GM23338 (cell line): Measurements from ENCODE around the gene PGAM5. TPM values are rescaled to one million over a fixed set of nuclear protein-coding genes. Genes with fewer than 3 reads are reported as not detected.

ENCODE experiments used
- ATAC-seq: fragments of 200-7000 bp; cut with Tn5 transposase; 3 replicates; pipeline ENCODE4 v1.9.1; 2020
- DNase-seq: peaks from one replicate; pipeline ENCODE4 v3.0.0-alpha.2; 2015; ENCODE audit warnings: low spot score
- H2AFZ ChIP-seq: fragments of 200-600 bp; sonication (generic); 2 replicates; pipeline ENCODE4 v1.8.0; 2016; ENCODE audit warnings: antibody characterized with exemption, mild to moderate bottlenecking, moderate library complexity
- H3F3A ChIP-seq: fragments of 200-600 bp; sonication (generic); replicated peaks from 2 replicates; pipeline ENCODE4 v1.8.0; 2017; ENCODE audit warnings: antibody characterized with exemption, mixed run types, low read depth
- H3K27ac ChIP-seq: fragments of 200-600 bp; sonication (generic); 2 replicates; pipeline ENCODE4 v1.6.1; 2016; ENCODE audit warnings: low read depth
- H3K27me3 ChIP-seq: fragments of 200-600 bp; sonication (generic); 2 replicates; pipeline ENCODE4 v1.8.0; 2016; ENCODE audit warnings: mild to moderate bottlenecking, mixed run types, moderate library complexity; ENCODE audit not compliant: insufficient read depth
- H3K36me3 ChIP-seq: fragments of 200-600 bp; sonication (generic); 2 replicates; pipeline ENCODE4 v1.8.0; 2016; ENCODE audit warnings: mild to moderate bottlenecking; ENCODE audit not compliant: insufficient read depth
- H3K4me1 ChIP-seq: fragments of 200-600 bp; sonication (generic); 2 replicates; pipeline ENCODE4 v1.8.0; 2016; ENCODE audit warnings: mild to moderate bottlenecking, moderate library complexity; ENCODE audit not compliant: insufficient read depth
- H3K4me2 ChIP-seq: fragments of 200-600 bp; sonication (generic); 2 replicates; pipeline ENCODE4 v1.7.1; 2017; ENCODE audit warnings: mixed run types
- H3K4me3 ChIP-seq: fragments of 200-600 bp; sonication (generic); 2 replicates; pipeline ENCODE4 v1.6.1; 2016; ENCODE audit warnings: mixed run types
- H3K79me2 ChIP-seq: fragments of 200-600 bp; sonication (generic); replicated peaks from 2 replicates; pipeline ENCODE4 v1.8.0; 2017; ENCODE audit warnings: mild to moderate bottlenecking; ENCODE audit not compliant: insufficient read depth
- H3K9me2 ChIP-seq: fragments of 200-600 bp; sonication (generic); 2 replicates; pipeline ENCODE4 v1.8.0; 2017; ENCODE audit not compliant: insufficient read depth
- H4K20me1 ChIP-seq: fragments of 200-600 bp; sonication (generic); replicated peaks from 2 replicates; pipeline ENCODE4 v1.8.0; 2017; ENCODE audit warnings: mild to moderate bottlenecking; ENCODE audit not compliant: insufficient read depth
- H3K27ac Mint-ChIP-seq: 2 replicates; pipeline ENCODE4 v1.8.0; 2020; ENCODE audit warnings: inconsistent platforms, mild to moderate bottlenecking, moderate library complexity, mixed read lengths
- H3K27me3 Mint-ChIP-seq: 3 replicates; pipeline ENCODE4 v1.8.0; 2022; ENCODE audit warnings: low read depth, mild to moderate bottlenecking, moderate library complexity, mixed read lengths, inconsistent platforms; ENCODE audit not compliant: insufficient read depth, poor library complexity
- H3K36me3 Mint-ChIP-seq: 3 replicates; pipeline ENCODE4 v1.8.0; 2021; ENCODE audit warnings: low read depth, mild to moderate bottlenecking, inconsistent platforms, moderate library complexity, mixed read lengths
- H3K4me1 Mint-ChIP-seq: 3 replicates; pipeline ENCODE4 v1.8.0; 2020; ENCODE audit warnings: mild to moderate bottlenecking, inconsistent platforms, mixed read lengths
- H3K4me3 Mint-ChIP-seq: 3 replicates; pipeline ENCODE4 v1.8.0; 2021; ENCODE audit warnings: moderate library complexity, mild to moderate bottlenecking, inconsistent platforms, mixed read lengths
- H3K9me3 Mint-ChIP-seq: 3 replicates; pipeline ENCODE4 v1.8.0; 2020; ENCODE audit warnings: moderate library complexity, mild to moderate bottlenecking, inconsistent platforms, mixed read lengths
- CREB1 ChIP-seq: fragments of 250-450 bp; sonication (Bioruptor Pico); IDR thresholded peaks from 2 replicates; pipeline ENCODE4 v1.5.0; 2020; ENCODE audit warnings: low read depth, mild to moderate bottlenecking, moderate library complexity
- EZH2phosphoT487 ChIP-seq: fragments of 200-600 bp; sonication (generic); IDR thresholded peaks from one replicate; pipeline ENCODE4 v1.8.1; 2018; ENCODE audit warnings: antibody characterized with exemption; ENCODE audit not compliant: unreplicated experiment
- POLR2AphosphoS5 ChIP-seq: IDR thresholded peaks from 2 replicates; pipeline ENCODE4 v1.6.1; 2016; ENCODE audit warnings: antibody characterized with exemption, low read depth
- REST ChIP-seq: IDR thresholded peaks from one replicate; pipeline ENCODE4 v1.6.1; 2018; ENCODE audit warnings: antibody characterized with exemption; ENCODE audit not compliant: unreplicated experiment
- ZNF462 ChIP-seq: fragments of 250-450 bp; sonication (Bioruptor Pico); IDR thresholded peaks from 2 replicates; pipeline ENCODE4 v1.5.0; 2020; ENCODE audit warnings: mild to moderate bottlenecking, moderate library complexity
- polyA plus RNA-seq: library from polyadenylated mRNA; unstranded; fragments of >200 nt; fragmentation: Nextera tagmentation; extraction: Ambion mirVana; gene quantifications from 2 replicates; pipeline ENCODE4 v1.2.1, GENCODE V29; 2016
- total RNA-seq: library from RNA; depleted of rRNA; stranded (reverse); fragments of >200 nt; shearing (Covaris generic); gene quantifications from 2 replicates; pipeline ENCODE4 v1.2.3, GENCODE V29; 2014

PGAM5 gene
- total and polyA plus RNA-seq, 2 experiments from 2014 or later: 31.1 to 108 TPM

- H3K27ac Mint-ChIP-seq: 0 out of 2 replicates have a peak overlapping the region, but pooled peaks have one; percentile 32
- peaks cover 13% of the 10 kb centered on the region for H3K27me3 Mint-ChIP-seq
- H3K9me2 ChIP-seq: no peaks in the 10 kb centered on the region
- no peaks in the 10 kb centered on the region for H3K4me1 ChIP-seq
- H3K36me3 ChIP-seq: peaks cover 36% of the 10 kb centered on the region
- H2AFZ ChIP-seq: no peak overlapping the region
- no peak for TF ChIP-seq EZH2phosphoT487
- TF ChIP-seq REST: no peak
- TF ChIP-seq POLR2AphosphoS5: no peak
- no peak for TF ChIP-seq ZNF462 (CRISPR knock-in tag)
- TF ChIP-seq CREB1 (CRISPR knock-in tag): no peak
- H3F3A ChIP-seq: no peaks in the 10 kb centered on the region
- H3K4me3 Mint-ChIP-seq: no peak overlapping the region; the same call in 2 of the 3 replicates
- H3K4me2 ChIP-seq: no peak overlapping the region
- peaks cover 10% of the 10 kb centered on the region for H4K20me1 ChIP-seq
- no peaks in the 10 kb centered on the region for H3K27me3 ChIP-seq
- peaks cover 93% of the 10 kb centered on the region for H3K36me3 Mint-ChIP-seq
- no peaks in the 10 kb centered on the region; the same call in 2 of the 3 replicates for H3K9me3 Mint-ChIP-seq
- H3K4me1 Mint-ChIP-seq: no peaks in the 10 kb centered on the region; the same call in 2 of the 3 replicates
- DNase-seq: no peak
- H3K4me3 ChIP-seq: no peak overlapping the region
- H3K79me2 ChIP-seq: peaks cover under 1% of the 10 kb centered on the region; the same call in 1 of the 2 replicates
- no peak overlapping the region for H3K27ac ChIP-seq
- no peak for ATAC-seq
Observed at GRCh38 chr12:132736913-132737312, 26.3 kb downstream of the PGAM5 start.
